GM19468 (cell line): ENCODE results near the gene CCDC91.
"Not testable (repeated sequence)": the region's sequence is repeated elsewhere in the genome, so short reads cannot be mapped to it uniquely, and the experiment has no call there.

Source experiments
- ATAC-seq: cut with Tn5 transposase; IDR thresholded peaks from one replicate; pipeline ENCODE4 v1.9.1; 2021; ENCODE audit warnings: mild to moderate bottlenecking, moderate library complexity, moderate number of reproducible peaks; ENCODE audit not compliant: unreplicated experiment; ENCODE audit errors: extremely low read depth

The CCDC91 gene

GRCh38 chr12:28346567-28346966 is 156.3 kb downstream of the CCDC91 start:
- no peak for ATAC-seq

- ATAC-seq, result no peak
Observed at GRCh38 chr12:28349196-28349595, 158.9 kb downstream of the CCDC91 start.

- ATAC-seq, result no peak
Observed at GRCh38 chr12:28350502-28350901, 160.2 kb downstream of the CCDC91 start.

GRCh38 chr12:28351414-28351813 is 161.2 kb downstream of the CCDC91 start:
- ATAC-seq, result no peak

- no peak for ATAC-seq
Observed at GRCh38 chr12:28355161-28355560, 164.9 kb downstream of the CCDC91 start.

GRCh38 chr12:28360253-28360652 is 170.0 kb downstream of the CCDC91 start:
- no peak for ATAC-seq

GRCh38 chr12:28367326-28367725 is 177.1 kb downstream of the CCDC91 start:
- no peak for ATAC-seq

- no peak for ATAC-seq
Observed at GRCh38 chr12:28367993-28368392, 177.7 kb downstream of the CCDC91 start.

GRCh38 chr12:28369483-28369882 is 179.2 kb downstream of the CCDC91 start:
- no peak for ATAC-seq

- ATAC-seq, result no peak
Observed at GRCh38 chr12:28374556-28374955, 184.3 kb downstream of the CCDC91 start.

- no peak for ATAC-seq
Observed at GRCh38 chr12:28378736-28379135, 188.5 kb downstream of the CCDC91 start.

GRCh38 chr12:28379779-28380178 is 189.5 kb downstream of the CCDC91 start:
- not testable (repeated sequence) for ATAC-seq

- no peak for ATAC-seq
Observed at GRCh38 chr12:28383368-28383767, 193.1 kb downstream of the CCDC91 start.

GRCh38 chr12:28388879-28389278 is 198.6 kb downstream of the CCDC91 start:
- ATAC-seq, result no peak

- no peak for ATAC-seq
Observed at GRCh38 chr12:28390206-28390605, 199.9 kb downstream of the CCDC91 start.

- no peak for ATAC-seq
Observed at GRCh38 chr12:28390761-28391385, 200.6 kb downstream of the CCDC91 start.

GRCh38 chr12:28409892-28410291 is 219.6 kb downstream of the CCDC91 start:
- no peak for ATAC-seq

GRCh38 chr12:28413460-28414109 is 223.3 kb downstream of the CCDC91 start:
- ATAC-seq, result no peak

GRCh38 chr12:28415755-28416154 is 225.5 kb downstream of the CCDC91 start:
- ATAC-seq, result no peak

GRCh38 chr12:28421374-28421773 is 231.1 kb downstream of the CCDC91 start:
- ATAC-seq, result no peak

GRCh38 chr12:28424965-28425364 is 234.7 kb downstream of the CCDC91 start:
- no peak for ATAC-seq

- no peak for ATAC-seq
Observed at GRCh38 chr12:28425526-28425925, 235.3 kb downstream of the CCDC91 start.
